H1 (cell line): ENCODE data around the gene YIPF2. TPM values are rescaled to one million over a fixed set of nuclear protein-coding genes. Genes with fewer than 3 reads are reported as not detected.

Source experiments
- CTCF ChIA-PET: fragments of 300-600 bp; sonication (Branson Sonifier 250); formaldehyde crosslinking; loops from one replicate; lab custom pipeline; 2021; ENCODE audit not compliant: partially characterized antibody; lab: Charles Lee
- POLR2A ChIA-PET: fragments of 300-600 bp; sonication (Branson Sonifier 250); formaldehyde crosslinking; loops from one replicate; lab custom pipeline; 2021; ENCODE audit warnings: inconsistent platforms; ENCODE audit not compliant: partially characterized antibody; lab: Charles Lee
- DNase-seq, 2 experiments: peaks; one replicate each; pipeline versions ENCODE4 v3.0.0 to v3.0.0-alpha.2; 2010 to 2022; ENCODE audit warnings: low spot score in 2 of 2, low read depth in 1 of 2, mixed read lengths in 1 of 2
- FAIRE-seq: peaks from 2 replicates; lab custom pipeline; 2011; peaks lifted over from hg19 to GRCh38; lab: Jason Lieb, UNC
- H2AFZ ChIP-seq: 2 replicates; pipeline ENCODE4 v1.8.1; 2012; ENCODE audit warnings: low read length, inconsistent platforms
- H2AK5ac ChIP-seq: 2 replicates; pipeline ENCODE4 v1.6.1; 2013; ENCODE audit warnings: low read depth, low read length
- H2BK120ac ChIP-seq: replicated peaks from 2 replicates; pipeline ENCODE3; 2013; ENCODE audit warnings: low read depth, low read length, inconsistent platforms
- H2BK12ac ChIP-seq: 2 replicates; pipeline ENCODE4 v1.6.1; 2013; ENCODE audit warnings: low read depth, low read length
- H2BK15ac ChIP-seq: 2 replicates; pipeline ENCODE4 v1.6.1; 2013; ENCODE audit warnings: low read length
- H2BK20ac ChIP-seq: 2 replicates; pipeline ENCODE4 v1.6.1; 2013; ENCODE audit warnings: low read length
- H2BK5ac ChIP-seq: 2 replicates; pipeline ENCODE4 v1.6.1; 2013; ENCODE audit warnings: low read depth, low read length
- H3K14ac ChIP-seq: 2 replicates; pipeline ENCODE4 v1.6.1; 2013; ENCODE audit warnings: inconsistent platforms; ENCODE audit not compliant: insufficient read length
- H3K18ac ChIP-seq: 2 replicates; pipeline ENCODE4 v1.6.1; 2013; ENCODE audit warnings: low read length; ENCODE audit errors: extremely low read depth
- H3K23ac ChIP-seq: 2 replicates; pipeline ENCODE4 v1.6.1; 2013; ENCODE audit warnings: inconsistent platforms; ENCODE audit not compliant: insufficient read length
- H3K23me2 ChIP-seq: 2 replicates; pipeline ENCODE4 v1.6.1; 2013; ENCODE audit warnings: low read depth, low read length
- H3K27ac ChIP-seq: 2 replicates; pipeline ENCODE4 v1.6.1; 2011; ENCODE audit warnings: low read depth, low read length, inconsistent platforms
- H3K27me3 ChIP-seq, 4 experiments: replicated peaks in 1 of 4; 1 replicate in 1 of 4; 2 replicates in 3 of 4; pipeline versions ENCODE4 v1.6.1 to v1.8.1; 2011 to 2013; ENCODE audit warnings: low read length in 3 of 4, mild to moderate bottlenecking in 3 of 4, inconsistent platforms in 2 of 4, mixed read lengths in 2 of 4, moderate library complexity in 1 of 4; ENCODE audit not compliant: control insufficient read depth in 3 of 4, insufficient read depth in 3 of 4; ENCODE audit errors: extremely low read depth in 1 of 4
- H3K36me3 ChIP-seq, 4 experiments: 2 replicates each; pipeline versions ENCODE4 v1.6.1 to v1.8.1; 2011 to 2013; ENCODE audit warnings: mild to moderate bottlenecking in 4 of 4, low read length in 3 of 4, moderate library complexity in 2 of 4, control low read depth in 1 of 4, inconsistent platforms in 1 of 4; ENCODE audit not compliant: insufficient read depth in 4 of 4, control insufficient read depth in 2 of 4
- H3K4ac ChIP-seq: replicated peaks from 2 replicates; pipeline ENCODE3; 2013; ENCODE audit warnings: low read length, low read depth, mixed read lengths, inconsistent platforms; ENCODE audit not compliant: insufficient read length
- H3K4me1 ChIP-seq, 4 experiments: replicated peaks in 1 of 4; 1 replicate in 1 of 4; 2 replicates in 3 of 4; pipeline versions ENCODE4 v1.6.1 to v1.8.1; 2011 to 2013; ENCODE audit warnings: low read length in 3 of 4, inconsistent platforms in 2 of 4, mixed read lengths in 1 of 4; ENCODE audit not compliant: insufficient read depth in 4 of 4, control insufficient read depth in 3 of 4
- H3K4me2 ChIP-seq, 2 experiments: 2 replicates each; pipeline versions ENCODE4 v1.6.1 to v1.8.1; 2011 to 2013; ENCODE audit warnings: low read depth in 2 of 2, low read length in 2 of 2, control low read depth in 1 of 2, inconsistent platforms in 1 of 2, mild to moderate bottlenecking in 1 of 2; ENCODE audit not compliant: insufficient read depth in 1 of 2
- H3K4me3 ChIP-seq, 4 experiments: fragments of 200-600, 300-600 bp in 1 of 4; sonication (generic), shearing (Covaris generic), sonication (Bioruptor Twin) in 1 of 4; 2 replicates each; pipeline versions ENCODE4 v1.5.1 to v1.8.1; 2011 to 2016; ENCODE audit warnings: low read length in 4 of 4, low read depth in 3 of 4, control low read depth in 2 of 4, inconsistent platforms in 2 of 4, mild to moderate bottlenecking in 2 of 4, mixed read lengths in 1 of 4, moderate library complexity in 1 of 4; ENCODE audit not compliant: insufficient read depth in 2 of 4; ENCODE audit errors: extremely low read depth in 1 of 4
- H3K56ac ChIP-seq: replicated peaks from 2 replicates; pipeline ENCODE3; 2013; ENCODE audit warnings: low read depth, mild to moderate bottlenecking, mixed read lengths, low read length, inconsistent platforms; ENCODE audit not compliant: insufficient read length
- H3K79me1 ChIP-seq: 2 replicates; pipeline ENCODE4 v1.6.1; 2013; ENCODE audit warnings: low read depth, low read length, control low read depth
- H3K79me2 ChIP-seq, 2 experiments: 2 replicates each; pipeline versions ENCODE4 v1.6.1 to v1.8.1; 2012 to 2013; ENCODE audit warnings: low read length in 2 of 2, mild to moderate bottlenecking in 2 of 2, inconsistent platforms in 1 of 2; ENCODE audit not compliant: insufficient read depth in 2 of 2, control insufficient read depth in 1 of 2
- H3K9ac ChIP-seq, 4 experiments: replicated peaks in 1 of 4; 1 replicate in 1 of 4; 2 replicates in 3 of 4; pipeline versions ENCODE4 v1.6.1 to v1.8.1; 2011 to 2013; ENCODE audit warnings: low read depth in 3 of 4, low read length in 3 of 4, control low read depth in 2 of 4, mild to moderate bottlenecking in 2 of 4, moderate library complexity in 2 of 4, inconsistent platforms in 1 of 4; ENCODE audit errors: extremely low read depth in 1 of 4
- H3K9me3 ChIP-seq, 2 experiments: 2 replicates each; pipeline versions ENCODE4 v1.6.1 to v1.8.1; 2012 to 2013; ENCODE audit warnings: mild to moderate bottlenecking in 2 of 2, moderate library complexity in 2 of 2, control low read depth in 1 of 2, inconsistent platforms in 1 of 2, low read depth in 1 of 2, low read length in 1 of 2, mixed read lengths in 1 of 2; ENCODE audit not compliant: insufficient read depth in 2 of 2
- H4K20me1 ChIP-seq, 2 experiments: replicated peaks in 1 of 2; 2 replicates each; pipeline versions ENCODE3 to v1.8.1; 2011 to 2013; ENCODE audit warnings: inconsistent platforms in 2 of 2, low read length in 2 of 2, mild to moderate bottlenecking in 1 of 2; ENCODE audit not compliant: insufficient read depth in 2 of 2, control insufficient read depth in 1 of 2
- H4K5ac ChIP-seq: 2 replicates; pipeline ENCODE4 v1.6.1; 2013; ENCODE audit warnings: low read length, low read depth, mixed read lengths, inconsistent platforms; ENCODE audit not compliant: insufficient read length
- H4K8ac ChIP-seq: 2 replicates; pipeline ENCODE4 v1.8.0; 2013; ENCODE audit warnings: mild to moderate bottlenecking, moderate library complexity, low read length, inconsistent platforms; ENCODE audit not compliant: insufficient read depth; ENCODE audit errors: extremely low read depth
- H4K91ac ChIP-seq: replicated peaks from 2 replicates; pipeline ENCODE3; 2013; ENCODE audit warnings: low read length, mixed read lengths, inconsistent platforms; ENCODE audit not compliant: insufficient read length
- ASH2L ChIP-seq: fragments of 200-600, 300-600 bp; sonication (generic); IDR thresholded peaks from one replicate; pipeline ENCODE4 v1.7.1; 2017; ENCODE audit warnings: low read length
- CBX5 ChIP-seq: fragments of 300-800, 300-1000 bp; sonication (generic); IDR thresholded peaks from 2 replicates; pipeline ENCODE4 v1.7.1; 2016; ENCODE audit warnings: antibody characterized with exemption, low read length, low read depth
- CBX8 ChIP-seq: fragments of 300-800, 300-1000 bp; sonication (generic); IDR thresholded peaks from 2 replicates; pipeline ENCODE4 v1.7.1; 2016; ENCODE audit warnings: low read depth, low read length, borderline replicate concordance
- CHD1 ChIP-seq: IDR thresholded peaks from 2 replicates; pipeline ENCODE4 v1.6.1; 2012; ENCODE audit warnings: low read depth, low read length, improper control_type of control experiment
- EGR1 ChIP-seq: IDR thresholded peaks from 2 replicates; pipeline ENCODE4 v1.6.1; 2011; ENCODE audit warnings: low read depth, low read length, borderline replicate concordance
- KDM5A ChIP-seq: fragments of 200-600 bp; IDR thresholded peaks from 2 replicates; pipeline ENCODE4 v1.7.1; 2012; ENCODE audit warnings: mild to moderate bottlenecking, low read length, inconsistent platforms, mixed read lengths
- POLR2AphosphoS5 ChIP-seq: IDR thresholded peaks from 2 replicates; pipeline ENCODE4 v1.6.1; 2011; ENCODE audit warnings: low read depth, low read length
- RAD21 ChIP-seq, 2 experiments: IDR thresholded peaks in 1 of 2; conservative IDR thresholded peaks in 1 of 2; 2 replicates each; pipeline ENCODE4 v1.6.1; 2011; ENCODE audit warnings: low read depth in 2 of 2, low read length in 2 of 2, improper control_type of control experiment in 1 of 2, inconsistent platforms in 1 of 2, mild to moderate bottlenecking in 1 of 2, moderate library complexity in 1 of 2
- WGBS, 2 experiments: shearing (Covaris generic) in 1 of 2; methylation state at CpG; one replicate each; pipeline versions ENCODE4 v1.1.6 to v1.1.7; 2013 to 2015; ENCODE audit warnings: low lambda C conversion rate in 2 of 2, mixed read lengths in 2 of 2, inconsistent platforms in 1 of 2, low coverage in 1 of 2, missing lambda C conversion rate in 1 of 2; ENCODE audit not compliant: insufficient replicate concordance in 2 of 2, insufficient coverage in 1 of 2, insufficient read length in 1 of 2; ENCODE audit errors: extremely low coverage in 1 of 2, missing lambda C conversion rate in 1 of 2; 5-methylcytosine and 5-hydroxymethylcytosine counted together
- polyA plus RNA-seq, 7 experiments: library from polyadenylated mRNA; depleted of rRNA in 3 of 7; stranded (reverse) in 5 of 7; unstranded in 2 of 7; fragments of >200 nt in 5 of 7; fragments of 200-250 nt in 2 of 7; gene quantifications; 1 replicate in 5 of 7; 2 replicates in 1 of 7; 4 replicates in 1 of 7; pipeline versions ENCODE4 v1.2.1 to v1.2.3, GENCODE V29; 2011 to 2013; ENCODE audit warnings: missing spikeins in 2 of 7, mixed read lengths in 2 of 7
- total RNA-seq: library from RNA; stranded (reverse); fragmentation: NEBNext Ultra II Directional; extraction: Animal tissue kit (Norgen Biotek cat#: 25700); gene quantifications from 2 replicates; pipeline ENCODE4 v1.2.1, GENCODE V29; 2021

YIPF2 gene
- total and polyA plus RNA-seq, 2 of the 8 experiments (the other 6 are each of a cell fraction or from before 2014, with no cell fraction given): 48.3 to 112 TPM

- no peak overlapping the region for H3K18ac ChIP-seq
- no peaks in the 10 kb centered on the region for H3K36me3 ChIP-seq
- peaks cover 0 to 3% (median 0%) of the 10 kb centered on the region in 4 experiments; a peak in 4 of 7 replicates for H3K4me1 ChIP-seq
- H4K91ac ChIP-seq: no peak overlapping the region
- no peak overlapping the region for H3K4me3 ChIP-seq
- H2BK12ac ChIP-seq: no peak overlapping the region
- ChIA-PET POLR2A (interaction anchor here (0.7 to 4.9 kb wide), 3 partner anchors 16 to 331 kb away, joined by 3 to 28 read pairs (median 3); partner anchors contain the start of gene SMARCA4), CTCF (interaction anchor here (1.3 to 2.1 kb wide), 3 partner anchors 13 to 36 kb away, joined by 4 to 5 read pairs (median 5); no protein-coding TSS in a partner anchor)
- 97% methylated on average over 5 of the region's 5 CpGs; no CpG with 5 or more reads in 1 of the 2 experiments for WGBS, 2 experiments
- no peak overlapping the region for H3K4me2 ChIP-seq
- H3K4ac ChIP-seq: no peak overlapping the region
- H3K9me3 ChIP-seq: no peaks in the 10 kb centered on the region; a peak in 1 of 4 replicates
- no peak overlapping the region for H3K56ac ChIP-seq
- H3K79me2 ChIP-seq: peaks cover 23 to 92% of the 10 kb centered on the region in 2 experiments
- no peak overlapping the region for H2AK5ac ChIP-seq
- H4K5ac ChIP-seq: no peak overlapping the region
- TF ChIP-seq EGR1 (no peak), ASH2L (no peak), POLR2AphosphoS5 (peak; percentile 27; the same call in 1 of the 2 replicates), CHD1 (no peak), CBX5 (no peak), RAD21 (IDR thresholded peaks at IDR 0.05 in 1 of 2, conservative IDR thresholded peaks at IDR 0.05 in 1 of 2; ENCODE audit: low read depth in 2 of 2, low read length in 2 of 2) (no peak), KDM5A (no peak), CBX8 (no peak)
- H2BK15ac ChIP-seq: no peak overlapping the region
- H3K27ac ChIP-seq: no peak overlapping the region
- H3K27me3 ChIP-seq: no peaks in the 10 kb centered on the region
- DNase-seq (no peak), FAIRE-seq (no peak)
- peak overlapping the region in 2 of 4 experiments; percentile 13 to 27; a peak in 1 of 7 replicates for H3K9ac ChIP-seq
- H3K14ac ChIP-seq: no peak overlapping the region
- H4K20me1 ChIP-seq: peaks cover 17 to 37% of the 10 kb centered on the region in 2 experiments
- H3K23me2 ChIP-seq: no peaks in the 10 kb centered on the region
- H3K79me1 ChIP-seq: peaks cover 29% of the 10 kb centered on the region
- H2BK120ac ChIP-seq: no peak overlapping the region
- H3K23ac ChIP-seq: no peak overlapping the region
- no peak overlapping the region for H2BK5ac ChIP-seq
- no peak overlapping the region for H2AFZ ChIP-seq
- H2BK20ac ChIP-seq: no peak overlapping the region
- no peak overlapping the region; the same call in 1 of the 2 replicates for H4K8ac ChIP-seq
These were observed 49.3 kb upstream of the YIPF2 start for GRCh38 chr19:10977742-10978092.
